A549 (cell line): ENCODE results near the gene MYO9A. TPM values are rescaled to one million over a fixed set of nuclear protein-coding genes. Genes with fewer than 3 reads are reported as not detected.

Source experiments
- ATAC-seq, 2 experiments: fragments of 200-7000 bp in 1 of 2; fragments of >200 bp in 1 of 2; cut with Nextera tagmentation in 1 of 2; cut with Tn5 transposase in 1 of 2; 3 replicates each; pipeline versions ENCODE4 v1.8.0 to v1.9.1; 2018 to 2020; ENCODE audit warnings: mild to moderate bottlenecking in 1 of 2, moderate library complexity in 1 of 2
- CTCF ChIA-PET: fragments of 300-600 bp; sonication (Branson Sonifier 250); formaldehyde crosslinking; extraction: SDS; loops from one replicate; lab custom pipeline; 2021; ENCODE audit warnings: antibody characterized with exemption, inconsistent platforms; lab: Yijun Ruan, JAX
- POLR2A ChIA-PET: fragments of 350-600 bp; formaldehyde crosslinking; extraction: SDS; loops from one replicate; lab custom pipeline; 2021; ENCODE audit warnings: antibody characterized with exemption, inconsistent platforms; lab: Yijun Ruan, JAX
- DNase-seq, 2 experiments: peaks; one replicate each; pipeline versions ENCODE4 v3.0.0 to v3.0.0-alpha.2; 2011 to 2016; ENCODE audit warnings: low read depth in 1 of 2, low spot score in 1 of 2
- FAIRE-seq: peaks from 2 replicates; lab custom pipeline; 2011; peaks lifted over from hg19 to GRCh38; lab: Jason Lieb, UNC
- H3K27ac ChIP-seq, 2 experiments: fragments of >200 bp; sonication (Bioruptor Twin); formaldehyde crosslinking; 3 replicates each; pipeline ENCODE4 v1.5.1; 2016 to 2017
- H3K4me1 ChIP-seq: fragments of >200 bp; sonication (Bioruptor Twin); formaldehyde crosslinking; 3 replicates; pipeline ENCODE4 v1.6.1; 2016
- H3K4me2 ChIP-seq: fragments of >200 bp; sonication (Bioruptor Twin); formaldehyde crosslinking; 3 replicates; pipeline ENCODE4 v1.6.1; 2016
- H3K4me3 ChIP-seq: fragments of >200 bp; sonication (Bioruptor Twin); formaldehyde crosslinking; 3 replicates; pipeline ENCODE4 v1.5.1; 2016
- H3K9me3 ChIP-seq: fragments of >200 bp; sonication (Bioruptor Twin); formaldehyde crosslinking; 3 replicates; pipeline ENCODE4 v1.6.1; 2016
- CHD4 ChIP-seq: fragments of 200-600 bp; sonication (generic); IDR thresholded peaks from 2 replicates; pipeline ENCODE4 v1.6.1; 2016; ENCODE audit warnings: antibody characterized with exemption, mild to moderate bottlenecking, borderline replicate concordance
- EP300 ChIP-seq, 2 experiments: fragments of >200 bp; sonication (Bioruptor Twin); formaldehyde crosslinking; IDR thresholded peaks; 2 replicates in 1 of 2; 3 replicates in 1 of 2; pipeline ENCODE4 v1.6.1; 2016 to 2017
- HEYL ChIP-seq: fragments of 250-450 bp; sonication (Bioruptor Pico); IDR thresholded peaks from 2 replicates; pipeline ENCODE4 v1.8.0; 2021; ENCODE audit warnings: mild to moderate bottlenecking, moderate library complexity
- HOXB5 ChIP-seq: fragments of 250-450 bp; sonication (Bioruptor Pico); IDR thresholded peaks from 2 replicates; pipeline ENCODE4 v1.5.0; 2020; ENCODE audit warnings: mild to moderate bottlenecking, moderate library complexity
- JUN ChIP-seq, 2 experiments: fragments of >200 bp; sonication (Bioruptor Twin); formaldehyde crosslinking; IDR thresholded peaks; 2 replicates in 1 of 2; 3 replicates in 1 of 2; pipeline ENCODE4 v1.6.1; 2016 to 2017
- JUNB ChIP-seq: fragments of >200 bp; sonication (Bioruptor Twin); formaldehyde crosslinking; IDR thresholded peaks from 2 replicates; pipeline ENCODE4 v1.6.1; 2016
- KDM1A ChIP-seq: fragments of 200-600 bp; sonication (generic); IDR thresholded peaks from 2 replicates; pipeline ENCODE4 v1.6.1; 2016; ENCODE audit warnings: low read depth, mild to moderate bottlenecking
- KDM5A ChIP-seq: fragments of 200-600 bp; sonication (generic); IDR thresholded peaks from 2 replicates; pipeline ENCODE4 v1.6.1; 2016; ENCODE audit warnings: antibody characterized with exemption, mild to moderate bottlenecking
- NFE2L2 ChIP-seq: fragments of 150-350 bp; conservative IDR thresholded peaks from 2 replicates; pipeline ENCODE4 v1.6.1; 2014; ENCODE audit warnings: low read length
- NR3C1 ChIP-seq: fragments of >200 bp; sonication (Bioruptor Twin); formaldehyde crosslinking; IDR thresholded peaks from 3 replicates; pipeline ENCODE4 v1.6.1; 2017
- PHF8 ChIP-seq: fragments of 200-600 bp; sonication (generic); IDR thresholded peaks from 2 replicates; pipeline ENCODE4 v1.6.1; 2016; ENCODE audit warnings: low read depth, mild to moderate bottlenecking, antibody characterized with exemption, moderate library complexity, borderline replicate concordance
- POLR2A ChIP-seq: IDR thresholded peaks from 2 replicates; pipeline ENCODE4 v1.6.1; 2012; ENCODE audit warnings: mild to moderate bottlenecking, low read length
- RAD21 ChIP-seq, 2 experiments: fragments of >200 bp in 1 of 2; sonication (Bioruptor Twin) in 1 of 2; formaldehyde crosslinking in 1 of 2; IDR thresholded peaks in 1 of 2; conservative IDR thresholded peaks in 1 of 2; 2 replicates in 1 of 2; 3 replicates in 1 of 2; pipeline ENCODE4 v1.6.1; 2012 to 2018; ENCODE audit warnings: inconsistent platforms in 1 of 2
- RARB ChIP-seq: fragments of 250-450 bp; sonication (Bioruptor Pico); IDR thresholded peaks from 2 replicates; pipeline ENCODE4 v1.8.0; 2021; ENCODE audit warnings: mild to moderate bottlenecking, moderate library complexity
- ZC3H11A ChIP-seq: fragments of 450-650 bp; IDR thresholded peaks from 2 replicates; pipeline ENCODE4 v1.6.1; 2014; ENCODE audit warnings: antibody characterized with exemption, mild to moderate bottlenecking
- ZSCAN20 ChIP-seq: fragments of 250-450 bp; sonication (Bioruptor Pico); IDR thresholded peaks from 2 replicates; pipeline ENCODE4 v1.8.0; 2022; ENCODE audit warnings: mild to moderate bottlenecking, moderate library complexity
- WGBS: methylation state at CpG from one replicate; pipeline ENCODE4 v1.1.6; 2017; ENCODE audit errors: missing lambda C conversion rate; 5-methylcytosine and 5-hydroxymethylcytosine counted together
- polyA plus RNA-seq, 4 experiments: library from polyadenylated mRNA; depleted of rRNA in 3 of 4; stranded (reverse); fragments of >200 nt; fragmentation: RNase III in 1 of 4; extraction: RNeasy Plus Mini Kit Qiagen cat#74134 plus additional on column Dnase treatment in 1 of 4; gene quantifications; 2 replicates in 3 of 4; 3 replicates in 1 of 4; pipeline ENCODE4 v1.2.3, GENCODE V29; 2011 to 2017
- TF ChIP-seq, protein P1 (sequence below): fragments of 450-650 bp; IDR thresholded peaks from 2 replicates; pipeline ENCODE4 v1.6.1; 2014; ENCODE audit warnings: antibody characterized with exemption
- TF ChIP-seq, protein P2 (sequence below): fragments of 150-350 bp; IDR thresholded peaks from 2 replicates; pipeline ENCODE4 v1.6.1; 2014; ENCODE audit warnings: low read depth, mild to moderate bottlenecking, low read length
- TF ChIP-seq, protein P3 (sequence below): fragments of 250-450 bp; sonication (Bioruptor Pico); IDR thresholded peaks from 2 replicates; pipeline ENCODE4 v1.5.0; 2021; ENCODE audit warnings: mild to moderate bottlenecking, moderate library complexity, borderline replicate concordance
- TF ChIP-seq, protein P4 (sequence below): fragments of 200-600 bp; sonication (generic); IDR thresholded peaks from 2 replicates; pipeline ENCODE4 v1.6.1; 2016; ENCODE audit warnings: antibody characterized with exemption, mild to moderate bottlenecking, moderate library complexity
- TF ChIP-seq, protein P5 (sequence below): fragments of >200 bp; sonication (Bioruptor Twin); formaldehyde crosslinking; IDR thresholded peaks from 3 replicates; pipeline ENCODE4 v1.6.1; 2016

MYO9A gene
- polyA plus RNA-seq, 2 of the 4 experiments (the other 2 are of a cell fraction), result 5.9 to 21.9 TPM

DNA sequence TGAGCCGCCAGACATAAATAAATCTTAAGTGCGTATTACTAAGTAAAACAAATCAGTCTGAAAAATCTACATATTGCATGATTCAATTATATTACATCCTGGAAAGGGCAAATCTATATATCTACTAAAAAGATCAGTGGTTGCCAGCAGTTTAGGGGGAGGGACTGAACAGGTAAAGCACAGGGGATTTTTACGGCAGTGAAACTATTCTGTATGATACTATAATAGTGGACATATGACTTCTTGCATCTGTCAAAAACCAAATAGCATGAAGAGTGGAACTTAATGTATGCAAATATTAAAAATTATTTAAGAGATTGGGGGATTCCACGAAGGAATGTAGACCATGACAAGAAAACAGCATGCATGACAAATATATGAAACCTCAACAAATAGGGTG, 111.6 kb downstream of the MYO9A start:
- no peak for DNase-seq
- Histone ChIP-seq H3K4me2 (no peak overlapping the region), H3K27ac (no peak overlapping the region), H3K4me3 (no peak overlapping the region), H3K4me1 (peaks cover 12% of the 10 kb centered on the region), H3K9me3 (no peaks in the 10 kb centered on the region)
- CTCF ChIA-PET, result no interaction called here
- POLR2A ChIA-PET, result no interaction called here
- TF ChIP-seq ZC3H11A (no peak), PHF8 (no peak), HEYL (no peak), KDM5A (no peak), CHD4 (no peak), HOXB5 (CRISPR knock-in tag) (no peak), RAD21 (conservative IDR thresholded peaks at IDR 0.05 in 1 of 2, IDR thresholded peaks at IDR 0.05 in 1 of 2) (no peak), JUN (IDR thresholded peaks at IDR 0.05) (no peak), KDM1A (no peak), EP300 (IDR thresholded peaks at IDR 0.05) (no peak), NR3C1 (no peak), NFE2L2 (no peak), JUNB (no peak)
- TF ChIP-seq, protein P1, sequence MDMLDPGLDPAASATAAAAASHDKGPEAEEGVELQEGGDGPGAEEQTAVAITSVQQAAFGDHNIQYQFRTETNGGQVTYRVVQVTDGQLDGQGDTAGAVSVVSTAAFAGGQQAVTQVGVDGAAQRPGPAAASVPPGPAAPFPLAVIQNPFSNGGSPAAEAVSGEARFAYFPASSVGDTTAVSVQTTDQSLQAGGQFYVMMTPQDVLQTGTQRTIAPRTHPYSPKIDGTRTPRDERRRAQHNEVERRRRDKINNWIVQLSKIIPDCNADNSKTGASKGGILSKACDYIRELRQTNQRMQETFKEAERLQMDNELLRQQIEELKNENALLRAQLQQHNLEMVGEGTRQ, result no peak
- TF ChIP-seq, protein P2, sequence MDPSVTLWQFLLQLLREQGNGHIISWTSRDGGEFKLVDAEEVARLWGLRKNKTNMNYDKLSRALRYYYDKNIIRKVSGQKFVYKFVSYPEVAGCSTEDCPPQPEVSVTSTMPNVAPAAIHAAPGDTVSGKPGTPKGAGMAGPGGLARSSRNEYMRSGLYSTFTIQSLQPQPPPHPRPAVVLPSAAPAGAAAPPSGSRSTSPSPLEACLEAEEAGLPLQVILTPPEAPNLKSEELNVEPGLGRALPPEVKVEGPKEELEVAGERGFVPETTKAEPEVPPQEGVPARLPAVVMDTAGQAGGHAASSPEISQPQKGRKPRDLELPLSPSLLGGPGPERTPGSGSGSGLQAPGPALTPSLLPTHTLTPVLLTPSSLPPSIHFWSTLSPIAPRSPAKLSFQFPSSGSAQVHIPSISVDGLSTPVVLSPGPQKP, result no peak
- WGBS, result 81% methylated on average over 4 of the region's 4 CpGs
- no peak for ATAC-seq
- no peak for FAIRE-seq

DNA sequence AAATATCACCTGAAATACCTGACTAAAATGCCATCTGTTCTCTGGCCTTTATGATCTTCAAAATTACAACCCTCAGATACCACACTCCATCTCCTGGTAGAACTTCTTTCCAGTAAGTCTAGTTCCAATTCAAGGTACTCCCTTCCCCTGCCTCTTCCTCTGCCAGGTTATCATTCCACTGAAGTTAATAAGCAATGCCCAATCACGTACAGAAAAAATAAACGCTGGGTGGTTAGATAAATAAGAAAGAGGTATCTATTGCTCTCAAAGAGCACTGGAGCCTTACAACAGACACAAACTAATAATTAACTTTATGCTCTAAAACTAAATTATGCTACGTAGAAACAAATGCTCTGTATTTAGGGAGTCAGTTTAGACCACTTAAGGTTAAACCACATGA, 112.5 kb downstream of the MYO9A start:
- H3K9me3 ChIP-seq, result no peaks in the 10 kb centered on the region
- H3K4me3 ChIP-seq, result no peak overlapping the region
- CTCF ChIA-PET, result interaction anchor here (1.3 kb wide), 1 partner anchor 16 kb away, joined by 3 read pairs; no protein-coding TSS in a partner anchor
- H3K27ac ChIP-seq, result no peak overlapping the region
- peaks cover 12% of the 10 kb centered on the region for H3K4me1 ChIP-seq
- 69% methylated on average over 3 of the region's 3 CpGs for WGBS
- no peak overlapping the region for H3K4me2 ChIP-seq
- ATAC-seq, result no peak
- TF ChIP-seq, protein P3, sequence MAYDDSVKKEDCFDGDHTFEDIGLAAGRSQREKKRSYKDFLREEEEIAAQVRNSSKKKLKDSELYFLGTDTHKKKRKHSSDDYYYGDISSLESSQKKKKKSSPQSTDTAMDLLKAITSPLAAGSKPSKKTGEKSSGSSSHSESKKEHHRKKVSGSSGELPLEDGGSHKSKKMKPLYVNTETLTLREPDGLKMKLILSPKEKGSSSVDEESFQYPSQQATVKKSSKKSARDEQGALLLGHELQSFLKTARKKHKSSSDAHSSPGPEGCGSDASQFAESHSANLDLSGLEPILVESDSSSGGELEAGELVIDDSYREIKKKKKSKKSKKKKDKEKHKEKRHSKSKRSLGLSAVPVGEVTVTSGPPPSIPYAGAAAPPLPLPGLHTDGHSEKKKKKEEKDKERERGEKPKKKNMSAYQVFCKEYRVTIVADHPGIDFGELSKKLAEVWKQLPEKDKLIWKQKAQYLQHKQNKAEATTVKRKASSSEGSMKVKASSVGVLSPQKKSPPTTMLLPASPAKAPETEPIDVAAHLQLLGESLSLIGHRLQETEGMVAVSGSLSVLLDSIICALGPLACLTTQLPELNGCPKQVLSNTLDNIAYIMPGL (CRISPR knock-in tag), result no peak
- TF ChIP-seq ZSCAN20, result no peak
- no peak for TF ChIP-seq POLR2A
- TF ChIP-seq KDM1A, result no peak
- TF ChIP-seq, protein P4, sequence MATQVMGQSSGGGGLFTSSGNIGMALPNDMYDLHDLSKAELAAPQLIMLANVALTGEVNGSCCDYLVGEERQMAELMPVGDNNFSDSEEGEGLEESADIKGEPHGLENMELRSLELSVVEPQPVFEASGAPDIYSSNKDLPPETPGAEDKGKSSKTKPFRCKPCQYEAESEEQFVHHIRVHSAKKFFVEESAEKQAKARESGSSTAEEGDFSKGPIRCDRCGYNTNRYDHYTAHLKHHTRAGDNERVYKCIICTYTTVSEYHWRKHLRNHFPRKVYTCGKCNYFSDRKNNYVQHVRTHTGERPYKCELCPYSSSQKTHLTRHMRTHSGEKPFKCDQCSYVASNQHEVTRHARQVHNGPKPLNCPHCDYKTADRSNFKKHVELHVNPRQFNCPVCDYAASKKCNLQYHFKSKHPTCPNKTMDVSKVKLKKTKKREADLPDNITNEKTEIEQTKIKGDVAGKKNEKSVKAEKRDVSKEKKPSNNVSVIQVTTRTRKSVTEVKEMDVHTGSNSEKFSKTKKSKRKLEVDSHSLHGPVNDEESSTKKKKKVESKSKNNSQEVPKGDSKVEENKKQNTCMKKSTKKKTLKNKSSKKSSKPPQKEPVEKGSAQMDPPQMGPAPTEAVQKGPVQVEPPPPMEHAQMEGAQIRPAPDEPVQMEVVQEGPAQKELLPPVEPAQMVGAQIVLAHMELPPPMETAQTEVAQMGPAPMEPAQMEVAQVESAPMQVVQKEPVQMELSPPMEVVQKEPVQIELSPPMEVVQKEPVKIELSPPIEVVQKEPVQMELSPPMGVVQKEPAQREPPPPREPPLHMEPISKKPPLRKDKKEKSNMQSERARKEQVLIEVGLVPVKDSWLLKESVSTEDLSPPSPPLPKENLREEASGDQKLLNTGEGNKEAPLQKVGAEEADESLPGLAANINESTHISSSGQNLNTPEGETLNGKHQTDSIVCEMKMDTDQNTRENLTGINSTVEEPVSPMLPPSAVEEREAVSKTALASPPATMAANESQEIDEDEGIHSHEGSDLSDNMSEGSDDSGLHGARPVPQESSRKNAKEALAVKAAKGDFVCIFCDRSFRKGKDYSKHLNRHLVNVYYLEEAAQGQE, result no peak
- TF ChIP-seq, protein P5, sequence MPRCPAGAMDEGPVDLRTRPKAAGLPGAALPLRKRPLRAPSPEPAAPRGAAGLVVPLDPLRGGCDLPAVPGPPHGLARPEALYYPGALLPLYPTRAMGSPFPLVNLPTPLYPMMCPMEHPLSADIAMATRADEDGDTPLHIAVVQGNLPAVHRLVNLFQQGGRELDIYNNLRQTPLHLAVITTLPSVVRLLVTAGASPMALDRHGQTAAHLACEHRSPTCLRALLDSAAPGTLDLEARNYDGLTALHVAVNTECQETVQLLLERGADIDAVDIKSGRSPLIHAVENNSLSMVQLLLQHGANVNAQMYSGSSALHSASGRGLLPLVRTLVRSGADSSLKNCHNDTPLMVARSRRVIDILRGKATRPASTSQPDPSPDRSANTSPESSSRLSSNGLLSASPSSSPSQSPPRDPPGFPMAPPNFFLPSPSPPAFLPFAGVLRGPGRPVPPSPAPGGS, result no peak
- no peak for TF ChIP-seq JUN (IDR thresholded peaks at IDR 0.05)
- TF ChIP-seq RARB (CRISPR knock-in tag), result no peak
- TF ChIP-seq, all 56 proteins: peak for 0
- POLR2A ChIA-PET, result no interaction called here
- DNase-seq, result no peak
- FAIRE-seq, result no peak
